Endothelial cell (in vitro differentiated cells): ENCODE measurements around the gene FAM234B. TPM values are rescaled to one million over a fixed set of nuclear protein-coding genes. Genes with fewer than 3 reads are reported as not detected.

ENCODE experiments used
- DNase-seq: peaks from one replicate; pipeline ENCODE4 v3.0.0; 2021; ENCODE audit warnings: low spot score
- H3K27ac Mint-ChIP-seq: one replicate; pipeline ENCODE4 v1.8.0; 2021; ENCODE audit warnings: mixed read lengths, inconsistent platforms; ENCODE audit not compliant: unreplicated experiment
- H3K27me3 Mint-ChIP-seq: one replicate; pipeline ENCODE4 v1.8.0; 2021; ENCODE audit warnings: mild to moderate bottlenecking, moderate library complexity, mixed read lengths, inconsistent platforms; ENCODE audit not compliant: unreplicated experiment
- H3K36me3 Mint-ChIP-seq: one replicate; pipeline ENCODE4 v1.8.0; 2021; ENCODE audit warnings: mild to moderate bottlenecking, low read depth, mixed read lengths, inconsistent platforms; ENCODE audit not compliant: unreplicated experiment
- H3K4me1 Mint-ChIP-seq: one replicate; pipeline ENCODE4 v1.8.0; 2021; ENCODE audit warnings: mild to moderate bottlenecking, mixed read lengths, inconsistent platforms; ENCODE audit not compliant: unreplicated experiment
- H3K4me3 Mint-ChIP-seq: one replicate; pipeline ENCODE4 v1.8.0; 2021; ENCODE audit warnings: mild to moderate bottlenecking, mixed read lengths, inconsistent platforms; ENCODE audit not compliant: unreplicated experiment
- H3K9me3 Mint-ChIP-seq: one replicate; pipeline ENCODE4 v1.8.0; 2021; ENCODE audit warnings: mixed read lengths, inconsistent platforms; ENCODE audit not compliant: unreplicated experiment
- total RNA-seq: library from RNA; stranded (reverse); fragmentation: NEBNext Ultra II Directional; extraction: Animal tissue kit (Norgen Biotek cat#: 25700); gene quantifications from one replicate; pipeline ENCODE4 v1.2.1, GENCODE V29; 2021; ENCODE audit not compliant: unreplicated experiment
- TF ChIP-seq, protein P1 (sequence below): fragments of 200-600 bp; sonication (generic); IDR thresholded peaks from one replicate; pipeline ENCODE4 v1.5.0; 2021; ENCODE audit warnings: antibody characterized with exemption; ENCODE audit not compliant: unreplicated experiment

FAM234B gene
- total RNA-seq, 1 donor from 2014 or later = 36.3 TPM

- peak overlapping the region; percentile 100 for H3K27ac Mint-ChIP-seq
- no peak for DNase-seq
- TF ChIP-seq, protein P1, sequence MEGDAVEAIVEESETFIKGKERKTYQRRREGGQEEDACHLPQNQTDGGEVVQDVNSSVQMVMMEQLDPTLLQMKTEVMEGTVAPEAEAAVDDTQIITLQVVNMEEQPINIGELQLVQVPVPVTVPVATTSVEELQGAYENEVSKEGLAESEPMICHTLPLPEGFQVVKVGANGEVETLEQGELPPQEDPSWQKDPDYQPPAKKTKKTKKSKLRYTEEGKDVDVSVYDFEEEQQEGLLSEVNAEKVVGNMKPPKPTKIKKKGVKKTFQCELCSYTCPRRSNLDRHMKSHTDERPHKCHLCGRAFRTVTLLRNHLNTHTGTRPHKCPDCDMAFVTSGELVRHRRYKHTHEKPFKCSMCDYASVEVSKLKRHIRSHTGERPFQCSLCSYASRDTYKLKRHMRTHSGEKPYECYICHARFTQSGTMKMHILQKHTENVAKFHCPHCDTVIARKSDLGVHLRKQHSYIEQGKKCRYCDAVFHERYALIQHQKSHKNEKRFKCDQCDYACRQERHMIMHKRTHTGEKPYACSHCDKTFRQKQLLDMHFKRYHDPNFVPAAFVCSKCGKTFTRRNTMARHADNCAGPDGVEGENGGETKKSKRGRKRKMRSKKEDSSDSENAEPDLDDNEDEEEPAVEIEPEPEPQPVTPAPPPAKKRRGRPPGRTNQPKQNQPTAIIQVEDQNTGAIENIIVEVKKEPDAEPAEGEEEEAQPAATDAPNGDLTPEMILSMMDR = no peak
- peak overlapping the region; percentile 22 for H3K4me3 Mint-ChIP-seq
- peaks cover 18% of the 10 kb centered on the region for H3K27me3 Mint-ChIP-seq
- peaks cover 10% of the 10 kb centered on the region for H3K36me3 Mint-ChIP-seq
- no peaks in the 10 kb centered on the region for H3K9me3 Mint-ChIP-seq
- peaks cover 56% of the 10 kb centered on the region for H3K4me1 Mint-ChIP-seq
Measured at GRCh38 chr12:13097491-13098011, 53.4 kb downstream of the FAM234B start.

DNA sequence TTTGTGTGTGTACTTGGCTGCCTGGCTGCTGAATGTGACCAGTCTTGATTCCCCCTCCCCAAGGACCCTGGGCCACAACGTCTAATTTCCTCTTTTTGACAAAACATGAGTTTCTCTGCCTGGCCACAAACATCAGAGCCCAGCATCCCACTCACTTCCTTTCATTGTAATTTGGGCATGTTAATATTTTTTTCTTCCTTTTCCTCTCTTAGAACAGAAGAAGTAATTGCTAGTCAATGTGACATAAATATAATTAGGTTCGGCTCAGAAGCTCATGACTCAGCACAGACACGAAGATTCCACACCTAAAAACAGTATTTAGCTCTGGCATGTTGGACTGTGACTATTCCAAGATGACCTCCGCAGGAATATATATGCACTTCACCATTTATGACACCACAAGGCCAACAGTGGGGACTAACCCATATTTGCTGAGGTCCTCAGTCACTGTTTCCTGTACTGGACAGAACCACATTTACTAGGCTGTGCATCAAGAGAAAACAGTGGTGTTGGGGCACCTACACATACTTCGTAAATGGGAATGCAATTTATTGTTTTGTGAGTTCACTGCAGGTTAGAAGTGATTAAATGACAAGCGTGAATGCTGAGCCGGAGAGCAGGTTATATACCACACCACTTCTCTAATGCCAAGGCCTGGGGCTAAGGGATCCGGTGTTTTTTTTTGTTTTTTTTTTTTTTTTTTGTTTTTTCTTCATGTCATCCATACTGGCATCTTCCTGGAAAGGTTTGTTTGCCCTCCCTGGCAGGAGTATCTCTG lies 55.1 kb downstream of the FAM234B start:
- H3K27ac Mint-ChIP-seq = peak overlapping the region; percentile 100
- TF ChIP-seq, protein P1 = no peak
- DNase-seq = peak; percentile 31
- peaks cover 19% of the 10 kb centered on the region for H3K27me3 Mint-ChIP-seq
- peaks cover 65% of the 10 kb centered on the region for H3K4me1 Mint-ChIP-seq
- H3K4me3 Mint-ChIP-seq = peak overlapping the region; percentile 70
- H3K36me3 Mint-ChIP-seq = peaks cover 10% of the 10 kb centered on the region
- no peaks in the 10 kb centered on the region for H3K9me3 Mint-ChIP-seq

DNA sequence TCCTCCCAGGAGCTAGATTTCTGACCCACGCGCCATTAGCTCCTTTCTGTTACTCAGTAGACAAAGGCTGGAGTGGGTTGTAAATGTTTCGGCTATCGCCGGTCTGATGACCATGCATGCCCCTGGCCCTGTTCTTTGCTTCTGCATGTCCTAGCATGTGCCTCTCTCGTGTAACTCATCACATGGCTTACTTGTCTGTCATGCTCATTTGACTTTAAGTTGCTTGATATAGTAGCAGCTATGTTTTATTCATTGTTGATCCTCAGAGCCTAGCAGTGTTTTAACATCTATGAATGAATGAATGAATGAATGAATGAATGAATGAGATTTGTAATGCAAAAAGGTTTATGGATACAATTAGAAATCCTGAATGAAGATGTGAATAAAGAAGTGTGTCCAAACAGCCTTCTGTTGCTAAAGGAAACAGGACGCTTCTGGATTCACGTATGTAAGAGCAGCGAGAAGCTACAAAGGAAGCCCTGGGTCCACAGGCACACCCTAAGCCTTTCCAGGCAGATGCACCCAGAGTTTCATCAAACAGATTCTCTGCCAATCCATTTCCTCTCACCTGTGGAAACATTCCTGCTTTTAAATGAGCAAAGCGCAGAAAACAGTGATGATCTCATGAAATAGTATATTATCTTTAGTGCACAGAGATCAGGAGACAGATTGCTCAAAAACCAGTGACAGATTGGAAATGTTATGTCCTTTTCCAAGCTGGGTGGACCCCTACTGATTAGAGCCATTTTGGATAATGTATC lies 55.8 kb downstream of the FAM234B start:
- DNase-seq = peak; percentile 20
- H3K4me1 Mint-ChIP-seq = peaks cover 64% of the 10 kb centered on the region

DNA sequence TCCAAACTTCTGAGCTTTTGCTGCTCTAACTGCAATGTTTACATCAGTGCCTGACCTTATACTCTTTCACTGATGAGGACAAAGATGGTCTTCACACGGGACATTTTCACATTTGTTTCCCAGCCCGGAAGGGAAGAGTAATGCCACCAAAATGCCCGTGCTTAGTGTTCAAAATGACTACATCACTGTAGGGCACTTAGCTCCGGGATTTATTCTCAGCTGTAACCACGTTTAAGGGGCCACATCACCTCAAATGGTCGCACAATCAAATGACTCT lies 56.4 kb downstream of the FAM234B start:
- H3K27me3 Mint-ChIP-seq = peaks cover 19% of the 10 kb centered on the region
- H3K27ac Mint-ChIP-seq = peak overlapping the region; percentile 100
- H3K4me1 Mint-ChIP-seq = peaks cover 62% of the 10 kb centered on the region
- peak overlapping the region; percentile 79 for H3K4me3 Mint-ChIP-seq
- no peaks in the 10 kb centered on the region for H3K9me3 Mint-ChIP-seq
- peaks cover 10% of the 10 kb centered on the region for H3K36me3 Mint-ChIP-seq
- TF ChIP-seq, protein P1 = no peak
- DNase-seq = no peak

More for the DNA sequence above, 55.8 kb downstream of the FAM234B start:
- Mint-ChIP-seq H3K4me3 (peak overlapping the region; percentile 79), H3K9me3 (no peaks in the 10 kb centered on the region), H3K27ac (peak overlapping the region; percentile 100), H3K36me3 (peaks cover 10% of the 10 kb centered on the region), H3K27me3 (peaks cover 19% of the 10 kb centered on the region)
- TF ChIP-seq, protein P1 = no peak
